Fibroblast of pulmonary artery (primary cell): ENCODE measurements around the gene OSM.

Experiments used
- DNase-seq: peaks from one replicate; pipeline ENCODE4 v3.0.0-alpha.2; 2010; ENCODE audit warnings: low read depth
- H3K4me3 ChIP-seq: replicated peaks from 2 replicates; pipeline ENCODE4 v1.5.1; 2011; ENCODE audit warnings: low read depth, mild to moderate bottlenecking, control low read depth, low read length, moderate library complexity
- TF ChIP-seq, protein P1 (sequence below): IDR thresholded peaks from 2 replicates; pipeline ENCODE4 v1.5.1; 2011; ENCODE audit warnings: mild to moderate bottlenecking, control low read depth, low read length, inconsistent platforms; ENCODE audit errors: missing control alignments

OSM gene

DNA sequence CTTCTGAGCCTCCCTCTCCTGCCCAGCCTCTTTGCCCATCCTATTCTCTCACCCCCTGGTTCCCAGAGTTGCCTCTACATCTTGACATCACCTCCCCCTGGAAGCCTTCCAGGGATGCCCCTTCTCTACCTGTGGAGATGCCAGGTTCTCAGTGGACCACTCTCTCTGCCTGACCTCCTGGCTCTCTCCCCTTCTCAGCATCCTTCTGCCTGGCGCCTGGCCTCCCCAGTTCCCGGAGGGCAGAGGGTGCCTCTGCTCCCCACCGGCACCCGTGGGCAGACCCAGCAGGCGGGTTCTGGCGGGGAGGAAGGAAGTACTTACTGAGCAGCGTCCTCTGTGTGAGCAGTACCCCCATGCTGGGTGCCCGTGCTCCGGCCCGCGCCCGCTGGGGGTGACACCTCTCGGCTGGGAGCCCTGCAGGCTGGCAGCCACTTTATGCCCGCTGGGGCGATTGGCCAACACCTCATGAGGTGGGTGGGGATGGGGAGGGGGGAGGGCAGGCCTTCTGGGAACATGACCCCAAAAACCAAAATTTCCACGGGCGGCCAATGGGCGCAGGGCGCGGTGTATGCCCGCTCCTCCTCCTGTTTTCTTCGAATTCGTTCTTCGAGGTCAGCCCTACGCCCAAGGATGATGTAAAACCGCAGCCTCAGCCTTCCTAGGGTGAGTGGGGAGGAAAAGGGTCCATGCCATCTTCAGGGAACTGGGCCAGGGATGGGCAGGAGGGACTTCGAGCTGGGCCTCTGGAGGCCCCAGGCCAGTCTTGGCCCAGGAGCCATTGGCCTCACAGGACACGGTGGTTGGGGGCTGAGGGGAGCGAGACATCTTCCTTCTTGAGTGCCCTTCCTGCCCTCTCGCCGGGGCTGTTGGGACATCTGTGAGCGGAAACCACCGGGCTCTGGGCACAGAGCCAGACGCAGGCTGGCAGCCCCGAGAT is at the start of gene OSM:
Gene OSM, minus strand, starts transcription at position 407 of the 937 bp plus-strand sequence. Its CDS starts 52 bp downstream, at position 355.
- DNase-seq = no peak
- H3K4me3 ChIP-seq = no peak within 1 kb of the TSS
- TF ChIP-seq, protein P1, sequence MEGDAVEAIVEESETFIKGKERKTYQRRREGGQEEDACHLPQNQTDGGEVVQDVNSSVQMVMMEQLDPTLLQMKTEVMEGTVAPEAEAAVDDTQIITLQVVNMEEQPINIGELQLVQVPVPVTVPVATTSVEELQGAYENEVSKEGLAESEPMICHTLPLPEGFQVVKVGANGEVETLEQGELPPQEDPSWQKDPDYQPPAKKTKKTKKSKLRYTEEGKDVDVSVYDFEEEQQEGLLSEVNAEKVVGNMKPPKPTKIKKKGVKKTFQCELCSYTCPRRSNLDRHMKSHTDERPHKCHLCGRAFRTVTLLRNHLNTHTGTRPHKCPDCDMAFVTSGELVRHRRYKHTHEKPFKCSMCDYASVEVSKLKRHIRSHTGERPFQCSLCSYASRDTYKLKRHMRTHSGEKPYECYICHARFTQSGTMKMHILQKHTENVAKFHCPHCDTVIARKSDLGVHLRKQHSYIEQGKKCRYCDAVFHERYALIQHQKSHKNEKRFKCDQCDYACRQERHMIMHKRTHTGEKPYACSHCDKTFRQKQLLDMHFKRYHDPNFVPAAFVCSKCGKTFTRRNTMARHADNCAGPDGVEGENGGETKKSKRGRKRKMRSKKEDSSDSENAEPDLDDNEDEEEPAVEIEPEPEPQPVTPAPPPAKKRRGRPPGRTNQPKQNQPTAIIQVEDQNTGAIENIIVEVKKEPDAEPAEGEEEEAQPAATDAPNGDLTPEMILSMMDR = no peak

DNA sequence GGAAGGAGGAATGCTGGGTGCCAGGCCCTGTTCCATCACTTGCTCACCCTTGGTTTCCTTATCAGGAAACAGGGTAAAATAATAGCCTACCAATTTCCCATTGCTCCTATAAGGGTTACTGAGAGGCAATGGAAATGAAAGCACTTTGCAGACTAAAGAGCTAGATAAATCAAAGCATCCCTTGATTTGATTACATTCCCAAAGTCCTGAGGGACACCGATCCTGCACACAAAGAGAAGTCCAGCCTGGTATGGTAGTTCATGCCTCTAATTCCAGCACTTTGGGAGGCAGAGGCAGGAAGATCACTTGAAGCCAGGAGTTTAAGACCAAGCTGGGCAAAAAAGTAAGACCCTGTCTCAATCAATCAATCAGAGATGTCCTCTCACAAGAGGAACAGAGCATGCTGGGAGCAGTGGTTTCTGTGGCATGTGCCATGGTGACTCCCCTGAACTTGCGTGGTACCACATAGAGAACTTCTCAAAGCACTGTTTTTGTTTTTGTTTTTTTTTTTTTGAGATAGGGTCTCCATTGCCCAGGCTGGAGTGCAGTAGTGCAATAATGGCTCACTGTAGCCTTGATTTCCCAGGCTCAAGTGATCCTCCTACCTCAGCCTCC is 49.4 kb upstream of the OSM start:
- TF ChIP-seq, protein P1 = no peak
- DNase-seq = no peak
- no peak overlapping the region for H3K4me3 ChIP-seq

DNA sequence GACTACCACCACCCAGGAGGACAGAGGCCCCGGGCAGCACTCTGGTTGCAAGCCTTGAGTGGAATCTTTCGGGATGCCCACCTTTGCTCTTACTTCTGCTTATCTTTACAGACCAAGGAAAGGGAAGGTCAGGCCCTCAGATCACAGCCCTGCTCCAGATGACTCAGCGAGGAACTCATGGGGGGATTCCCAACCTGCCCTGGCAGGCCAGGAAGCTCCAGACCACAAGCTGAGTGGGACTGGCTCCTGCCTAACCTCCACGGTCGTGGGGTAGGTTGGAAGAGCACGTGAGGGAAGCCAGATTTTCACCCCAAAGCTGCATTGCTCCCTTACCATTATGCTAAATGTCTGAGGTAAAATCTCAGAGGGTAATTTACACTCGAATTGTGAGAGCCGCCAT is 48.3 kb upstream of the OSM start:
- no peak overlapping the region for H3K4me3 ChIP-seq
- DNase-seq = no peak
- TF ChIP-seq, protein P1 = no peak

DNA sequence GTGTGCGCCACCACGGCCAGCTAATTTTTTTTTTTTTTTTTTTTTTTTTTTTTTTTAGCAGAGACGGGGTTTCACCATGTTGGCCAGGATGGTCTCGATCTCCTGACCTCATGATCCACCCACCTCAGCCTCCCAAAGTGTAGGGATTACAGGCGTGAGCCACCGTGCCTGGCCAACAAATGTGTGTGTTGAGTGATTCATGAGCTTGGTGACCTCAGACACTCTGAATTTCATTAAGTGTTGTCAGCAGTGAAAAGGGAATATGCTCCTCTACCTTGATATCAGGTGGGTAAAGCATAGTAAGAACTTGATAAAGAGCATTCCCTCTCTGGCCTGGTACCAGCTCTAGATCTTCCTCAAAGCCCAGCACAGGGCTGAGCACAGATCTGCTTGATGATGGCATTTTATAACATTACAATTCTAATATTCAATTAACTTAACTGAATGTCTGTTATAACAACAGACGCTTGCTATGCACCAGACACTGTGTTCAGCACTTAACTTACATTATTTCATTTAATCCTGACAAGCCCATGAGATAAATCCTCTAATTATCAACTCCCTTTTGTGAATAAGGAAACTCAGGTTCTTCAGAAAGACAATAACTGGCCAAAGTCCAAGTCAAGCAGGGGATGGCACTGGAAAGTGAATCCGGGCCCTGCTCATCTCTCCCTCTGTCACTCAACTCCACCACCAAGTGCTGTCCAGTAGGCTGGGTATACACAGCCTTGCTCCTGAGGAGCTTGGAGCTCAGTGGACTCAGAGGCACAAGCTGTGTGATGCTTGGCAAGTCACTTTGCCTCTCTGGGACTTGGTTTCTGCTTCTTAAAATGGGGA is 47.1 kb upstream of the OSM start:
- TF ChIP-seq, protein P1 = no peak
- DNase-seq = no peak
- no peak overlapping the region for H3K4me3 ChIP-seq

DNA sequence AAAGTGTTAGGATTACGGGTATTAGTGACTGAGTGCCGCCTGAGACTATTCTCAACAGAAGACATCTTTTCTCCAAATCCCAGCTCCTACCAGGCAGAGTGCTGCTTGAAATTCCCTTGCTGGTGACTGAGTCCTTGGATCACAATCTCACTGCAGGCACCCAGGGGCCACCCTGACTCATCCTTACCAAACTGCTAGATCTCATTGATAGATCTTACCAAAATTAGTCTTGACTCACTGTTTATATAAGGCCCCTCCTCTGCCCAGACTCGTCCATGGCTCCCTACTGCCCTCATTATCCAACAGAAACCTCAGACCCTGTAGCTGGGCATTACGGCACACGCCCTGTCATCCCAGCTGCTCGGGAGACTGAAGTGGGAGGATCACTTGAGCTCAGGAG is 45.4 kb upstream of the OSM start:
- TF ChIP-seq, protein P1 = no peak
- DNase-seq = no peak
- no peak overlapping the region for H3K4me3 ChIP-seq

DNA sequence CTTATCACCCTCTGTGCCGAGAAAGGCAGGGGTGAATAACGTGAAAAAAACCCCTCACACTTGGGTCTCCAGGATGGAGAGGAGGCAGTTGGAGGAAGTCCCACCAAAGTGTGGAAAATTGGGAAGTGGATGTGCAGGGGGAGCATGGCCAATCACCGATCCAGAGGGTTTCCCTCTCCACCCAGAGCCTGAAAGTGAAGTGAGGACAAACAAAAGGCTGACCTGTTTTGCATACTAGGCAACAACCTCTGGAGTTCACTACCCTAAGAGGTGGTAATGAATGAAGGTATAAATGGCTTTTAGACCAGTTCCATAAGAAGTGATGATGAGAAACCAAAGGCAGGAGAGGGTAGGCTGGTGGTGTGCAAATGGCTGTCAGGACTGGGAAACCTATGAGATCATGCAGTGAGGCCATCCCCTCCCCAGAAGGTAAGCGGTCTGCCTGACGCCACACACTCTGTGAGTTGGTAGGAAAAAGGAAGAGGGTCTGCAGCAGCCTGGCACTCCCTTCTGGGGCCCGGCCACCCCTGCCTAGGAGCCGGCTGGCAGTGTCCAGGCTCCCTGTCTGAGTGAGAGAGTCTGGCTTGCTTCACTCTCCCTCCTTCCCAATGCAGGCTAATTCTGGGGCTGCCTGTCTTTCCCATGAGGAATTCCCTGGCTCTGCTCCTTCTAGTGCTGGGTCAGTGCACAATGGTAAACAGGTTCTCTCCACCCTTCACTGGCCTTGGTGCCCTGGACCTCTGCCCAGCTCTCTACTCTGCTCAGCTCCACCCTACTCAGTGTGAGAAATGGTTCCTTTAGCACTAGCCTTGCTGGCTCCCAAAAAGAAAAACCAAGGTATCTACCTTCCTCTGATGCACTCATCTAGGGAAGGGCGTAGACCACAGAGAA is 44.5 kb upstream of the OSM start:
- peak; percentile 72 for DNase-seq
- no peak overlapping the region for H3K4me3 ChIP-seq
- TF ChIP-seq, protein P1 = no peak
